GM23248 (cell line): ENCODE measurements around the gene ZNF469.

Experiments used
- EZH2 ChIP-seq: fragments of 200-600 bp; sonication (generic); IDR thresholded peaks from 2 replicates; pipeline ENCODE4 v1.6.1; 2018; ENCODE audit warnings: antibody characterized with exemption, mild to moderate bottlenecking; ENCODE audit not compliant: insufficient read depth, poor library complexity, severe bottlenecking
- EZH2phosphoT487 ChIP-seq: fragments of 200-600 bp; sonication (generic); IDR thresholded peaks from 2 replicates; pipeline ENCODE4 v1.6.1; 2018; ENCODE audit warnings: antibody characterized with exemption, moderate library complexity, mild to moderate bottlenecking, low read depth; ENCODE audit not compliant: insufficient read depth

DNA sequence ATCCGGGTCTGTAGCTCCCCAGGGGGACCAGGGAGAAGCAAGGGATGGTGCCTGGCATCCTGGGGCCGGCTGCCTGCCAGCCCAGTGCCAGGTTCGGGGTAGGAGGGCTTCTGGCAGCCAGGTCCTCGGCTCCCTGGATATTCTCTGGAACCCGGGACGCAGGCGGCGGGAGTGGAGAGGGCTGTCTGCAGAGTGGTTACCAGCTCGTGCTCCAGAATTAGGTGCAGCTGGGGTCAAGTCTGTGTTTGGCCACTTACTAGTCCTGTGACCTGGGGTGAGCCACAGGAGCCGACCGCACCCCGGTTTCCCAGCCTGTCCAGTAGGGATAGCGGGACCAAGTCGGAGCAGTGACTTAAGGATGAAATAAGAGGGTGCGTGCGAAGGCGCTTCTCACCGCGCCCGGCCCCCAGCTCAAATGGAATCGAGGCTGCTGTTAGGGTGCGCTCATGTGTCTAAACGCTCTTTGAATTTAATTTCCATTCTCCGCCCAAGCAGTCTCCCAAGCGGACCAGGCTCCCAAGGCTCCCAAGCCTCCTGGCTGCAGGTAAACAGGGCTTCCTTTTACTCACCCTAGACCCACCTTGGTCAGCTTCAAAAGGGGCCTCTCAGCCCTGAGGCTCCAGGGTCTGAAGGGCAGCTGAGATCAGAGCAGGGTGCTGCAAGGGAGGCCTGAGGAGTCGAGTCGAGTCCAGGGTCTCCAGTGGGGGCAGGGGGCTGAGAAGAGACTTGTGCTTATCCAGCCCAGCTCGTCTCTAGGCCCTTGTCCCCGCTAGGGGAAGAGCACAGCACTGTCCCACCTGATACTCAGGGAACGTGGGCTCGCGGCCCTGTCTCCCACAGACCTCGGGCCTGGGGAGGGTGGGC, 28.3 kb upstream of the ZNF469 start:
- TF ChIP-seq EZH2, result no peak
- no peak for TF ChIP-seq EZH2phosphoT487
